Middle frontal gyrus (tissue), 1 donor: Measurements from ENCODE around the gene KDF1.
A peak's percentile ranks its signal among the peaks of the same experiment; 100 is the strongest.

Experiments used
- DNase-seq: peaks from one replicate; pipeline ENCODE4 v3.0.0-alpha.2; 2015; ENCODE audit warnings: low spot score; ENCODE audit errors: extremely low spot score

KDF1 gene

DNA sequence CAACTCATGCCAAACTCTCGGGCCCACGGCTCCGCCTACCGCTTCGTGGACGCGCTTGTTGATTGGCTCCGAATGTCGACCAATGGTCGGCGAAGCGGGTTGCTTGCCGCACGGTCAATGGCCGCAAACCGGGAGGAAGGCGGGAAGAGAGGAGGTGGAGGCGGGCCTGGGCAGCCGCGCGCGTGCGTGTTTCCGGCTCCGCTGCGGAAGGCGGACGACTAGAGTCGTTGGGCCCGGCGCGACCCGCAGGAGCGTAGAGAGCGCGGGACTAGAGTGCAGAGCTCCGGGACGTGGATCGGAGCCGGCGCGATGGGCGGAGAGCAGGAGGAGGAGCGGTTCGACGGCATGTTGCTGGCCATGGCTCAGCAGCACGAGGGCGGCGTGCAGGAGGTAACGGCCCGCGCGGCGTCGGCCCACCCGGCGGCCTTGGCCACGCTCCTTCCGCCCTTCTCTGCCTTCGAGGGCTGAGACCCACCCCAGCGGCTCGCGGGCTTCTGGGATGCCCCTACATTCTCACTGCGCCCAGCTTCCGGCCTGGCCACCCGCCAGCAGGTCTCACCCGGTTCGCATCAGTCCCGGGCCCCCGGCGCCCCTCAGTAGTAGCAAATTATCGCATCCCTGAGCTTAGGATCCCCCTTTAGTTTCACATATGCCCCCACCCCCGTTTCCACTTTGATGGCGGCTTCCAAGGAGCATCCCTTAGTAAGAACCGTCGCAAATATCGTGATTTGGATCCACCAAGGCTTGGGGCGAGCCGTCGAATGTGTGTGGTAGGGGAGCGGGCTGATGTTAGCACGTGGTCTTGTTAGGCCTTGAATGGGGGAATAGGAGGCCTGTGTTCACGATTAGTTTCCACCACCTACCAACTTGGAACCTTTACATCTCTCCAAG, 38.5 kb downstream of the KDF1 start, which contains the start of gene NUDC:
TSS of gene NUDC (plus strand) at position 204 of the 891 bp plus-strand sequence. CDS start at position 310, 106 bp downstream.
- peak; percentile 96 for DNase-seq

- DNase-seq: peak; percentile 3
These were observed 39.1 kb downstream of the KDF1 start for GRCh38 chr1:26921126-26921539.

- no peak for DNase-seq
These were observed 44.9 kb downstream of the KDF1 start for GRCh38 chr1:26915204-26915842.

- DNase-seq: no peak
These were observed 46.3 kb downstream of the KDF1 start, which contains the start of gene NR0B2 for GRCh38 chr1:26913754-26914619. NR0B2 (minus strand) TSS chr1:26913975; CDS start chr1:26913940, 35 bp downstream.

DNA sequence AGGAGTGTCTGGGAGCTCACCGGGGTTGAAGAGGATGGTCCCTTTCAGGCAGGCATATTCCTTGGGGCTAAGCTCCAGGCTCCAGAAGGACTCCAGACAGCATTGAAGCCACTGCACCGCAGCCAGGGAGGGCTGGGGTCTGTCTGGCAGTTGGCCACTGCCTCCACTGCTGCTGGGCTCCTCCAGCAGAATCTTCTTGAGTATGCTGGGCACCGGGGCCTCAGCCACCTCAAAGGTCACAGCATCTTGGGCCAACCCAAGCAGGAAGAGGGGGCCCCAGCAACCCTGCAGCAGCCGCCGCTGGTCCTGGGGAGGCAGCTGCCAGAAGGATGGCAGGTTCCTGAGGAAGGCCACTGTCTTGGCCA, 46.9 kb downstream of the KDF1 start:
- no peak for DNase-seq

DNA sequence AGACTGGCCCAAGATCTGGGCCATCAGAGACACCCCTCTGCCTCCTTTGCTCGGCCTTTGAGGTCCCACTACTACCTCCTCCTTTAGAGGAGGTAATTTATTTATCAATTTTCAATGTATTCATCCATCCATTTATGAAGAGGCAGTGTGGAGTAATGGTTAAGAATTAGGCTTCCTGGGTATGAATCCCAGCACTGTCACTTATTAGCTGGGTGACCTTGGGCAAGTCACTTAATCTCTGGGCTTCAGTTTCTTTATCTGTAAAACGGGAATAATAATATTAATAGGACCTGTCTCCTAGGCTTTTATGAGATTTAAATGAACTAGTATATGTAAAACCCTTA, 48.1 kb downstream of the KDF1 start:
- no peak for DNase-seq

- no peak for DNase-seq
These were observed 48.7 kb downstream of the KDF1 start for GRCh38 chr1:26911399-26912146.

- no peak for DNase-seq
These were observed 49.7 kb downstream of the KDF1 start for GRCh38 chr1:26910343-26911160.

DNA sequence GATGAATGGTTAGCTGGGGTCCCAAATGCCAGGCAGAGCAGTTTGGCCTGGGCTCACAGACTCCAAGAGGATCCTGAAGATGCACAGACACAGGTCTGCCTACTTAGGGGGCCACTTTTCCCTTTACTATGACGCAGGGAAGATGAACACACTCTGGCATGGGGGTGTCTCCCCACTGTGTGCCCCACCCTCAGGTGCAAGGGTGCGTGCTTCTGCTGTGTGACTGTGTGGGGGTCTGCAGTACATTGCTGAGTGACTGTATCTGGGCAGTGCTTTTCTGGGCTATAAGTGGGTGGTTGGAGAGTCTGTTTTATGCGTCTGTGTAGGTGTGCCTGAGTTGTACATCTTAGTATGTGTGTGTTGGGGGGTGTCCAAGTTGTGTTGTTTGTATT, 50.3 kb downstream of the KDF1 start:
- DNase-seq: no peak

DNA sequence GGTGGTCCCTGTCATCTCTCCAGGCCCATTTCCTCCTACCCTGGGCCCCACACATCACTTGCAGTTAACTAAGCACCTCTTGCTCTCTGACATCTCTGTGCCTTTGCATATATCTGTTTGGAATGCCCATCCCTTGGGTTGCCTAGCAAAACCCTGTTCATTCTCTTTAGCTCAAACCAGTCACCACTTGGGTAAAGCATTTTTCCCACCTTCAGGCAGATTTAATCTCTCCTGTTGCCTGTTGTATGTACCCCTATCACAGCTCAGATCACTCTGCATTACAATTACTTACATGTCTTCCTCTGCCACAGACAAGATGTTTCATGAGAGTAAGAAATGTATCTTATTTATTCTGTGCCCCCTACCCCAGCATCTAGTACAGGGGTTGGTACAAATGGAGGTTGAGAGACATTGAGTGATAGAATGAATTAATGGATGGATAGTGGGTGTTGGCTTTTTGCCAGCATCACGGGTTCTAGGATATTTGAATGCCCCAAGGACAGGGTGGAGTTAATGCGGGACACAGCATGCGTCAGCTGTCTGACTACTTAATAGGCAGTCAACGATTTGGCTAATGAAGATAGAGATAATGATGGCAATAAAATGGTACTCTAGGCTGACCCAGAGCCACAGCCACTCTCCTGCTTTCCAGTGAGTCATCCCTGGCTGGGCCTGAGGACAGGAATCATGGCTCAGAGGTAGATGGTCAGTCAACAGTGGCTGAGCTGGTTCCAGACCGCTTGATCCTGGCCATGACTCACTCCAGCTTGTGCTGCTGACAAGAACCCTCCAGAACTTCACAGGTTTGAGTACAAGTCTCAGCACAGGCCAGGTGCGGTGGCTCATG, 53.0 kb downstream of the KDF1 start:
- DNase-seq: no peak

DNA sequence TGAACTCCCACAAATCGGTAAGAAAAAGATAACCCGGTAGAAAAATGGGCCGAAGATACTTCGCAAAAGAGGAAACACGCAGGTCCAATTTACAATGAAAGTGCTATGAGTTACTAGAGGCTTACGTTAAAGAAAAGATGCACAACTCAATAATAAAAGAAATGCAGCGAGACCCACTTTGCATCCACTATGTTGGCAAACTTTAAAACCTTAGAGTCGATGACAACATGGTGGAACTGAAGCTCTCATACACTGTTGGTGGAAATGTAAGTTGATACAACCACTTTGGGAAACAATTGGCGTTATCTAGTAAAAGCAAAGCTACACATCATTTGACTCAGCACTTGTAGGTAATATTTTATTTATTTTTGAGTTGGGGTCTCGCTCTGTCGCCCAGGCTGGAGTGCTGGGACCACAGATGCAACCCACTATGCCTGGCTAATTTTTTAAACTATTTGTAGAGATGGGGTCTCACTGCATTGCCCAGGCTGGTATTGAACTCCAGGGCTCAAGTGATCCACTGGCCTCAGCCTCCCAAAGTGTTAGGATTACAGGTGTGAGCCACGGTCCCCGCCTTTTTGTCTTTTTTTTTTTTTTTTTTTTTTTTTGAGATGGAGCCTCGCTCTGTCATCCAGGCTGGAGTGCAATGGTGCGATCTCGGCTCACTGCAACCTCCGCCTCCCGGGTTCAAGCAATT, 59.3 kb downstream of the KDF1 start:
- no peak for DNase-seq

DNA sequence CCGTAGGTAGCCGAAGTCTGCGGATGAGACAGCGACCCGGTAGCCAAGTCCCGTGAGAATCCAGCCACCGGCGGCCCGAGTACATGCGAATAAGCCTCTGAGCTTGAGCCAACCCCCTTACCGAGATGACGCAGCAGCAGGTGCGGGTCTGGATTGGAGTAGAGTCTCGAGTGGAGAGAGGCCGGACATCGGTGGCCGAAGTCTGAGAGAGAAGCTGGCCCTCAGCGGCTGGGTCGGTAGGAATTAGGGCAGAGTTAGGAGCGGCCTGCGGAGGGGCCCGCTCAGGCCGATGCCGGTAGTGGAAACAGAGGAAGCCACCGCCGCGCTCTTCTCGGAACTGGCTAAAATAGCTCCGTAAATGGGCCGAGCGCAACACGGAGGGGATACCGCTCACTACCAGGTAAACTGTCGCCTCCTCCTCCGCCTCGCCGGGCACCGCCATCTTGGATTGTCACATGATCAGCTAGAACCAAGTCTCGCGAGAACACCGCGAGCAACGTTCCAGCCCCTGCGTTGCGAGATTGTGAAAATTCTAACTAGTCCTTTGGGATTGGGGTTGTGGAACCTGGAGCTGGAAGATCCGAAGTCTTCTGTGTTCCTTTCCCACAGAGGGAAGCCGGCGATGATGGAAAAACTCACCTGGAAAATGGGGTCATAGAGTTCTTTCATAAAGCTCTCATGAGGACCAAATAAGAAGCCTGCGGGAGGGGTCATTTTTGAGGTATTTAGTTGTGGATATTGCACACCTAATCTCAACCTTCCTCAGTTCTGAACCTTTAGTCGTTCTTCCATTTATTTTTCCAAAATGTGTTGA, 60.1 kb downstream of the KDF1 start, which contains the start of gene GPATCH3:
TSS of gene GPATCH3 (minus strand) at position 467 of the 814 bp plus-strand sequence. CDS start at position 442, 25 bp downstream.
- peak; percentile 90 for DNase-seq
